Osteoblast (primary cell): Measurements from ENCODE around the gene ELOA2. TPM values are rescaled to one million over a fixed set of nuclear protein-coding genes. Genes with fewer than 3 reads are reported as not detected.
"Not testable (repeated sequence)": the region's sequence is repeated elsewhere in the genome, so short reads cannot be mapped to it uniquely, and the experiment has no call there.

ENCODE experiments used
- DNase-seq: peaks from one replicate; pipeline ENCODE4 v3.0.0; 2011; ENCODE audit warnings: low spot score, mixed read lengths; ENCODE audit not compliant: insufficient read length; ENCODE audit errors: missing footprints
- H2AFZ ChIP-seq: 2 replicates; pipeline ENCODE4 v1.6.0; 2011; ENCODE audit warnings: mild to moderate bottlenecking, low read length
- H3K27ac ChIP-seq: 2 replicates; pipeline ENCODE4 v1.5.1; 2011; ENCODE audit warnings: mild to moderate bottlenecking, low read depth, low read length, moderate library complexity
- H3K27me3 ChIP-seq: 2 replicates; pipeline ENCODE4 v1.6.0; 2012; ENCODE audit warnings: mild to moderate bottlenecking, control low read depth, inconsistent platforms, low read length, moderate library complexity; ENCODE audit not compliant: insufficient read depth
- H3K36me3 ChIP-seq: 2 replicates; pipeline ENCODE4 v1.5.1; 2011; ENCODE audit warnings: mild to moderate bottlenecking, low read length, control low read depth, moderate library complexity; ENCODE audit not compliant: insufficient read depth
- H3K4me1 ChIP-seq: 2 replicates; pipeline ENCODE4 v1.5.1; 2011; ENCODE audit warnings: mild to moderate bottlenecking, low read length, control low read depth, moderate library complexity; ENCODE audit not compliant: insufficient read depth
- H3K4me2 ChIP-seq: 2 replicates; pipeline ENCODE4 v1.6.0; 2011; ENCODE audit warnings: mild to moderate bottlenecking, low read length; ENCODE audit not compliant: insufficient read depth
- H3K4me3 ChIP-seq: fragments of 200-600 bp; sonication (generic); 3 replicates; pipeline ENCODE4 v1.5.1; 2012; ENCODE audit warnings: mild to moderate bottlenecking, low read length, inconsistent platforms; ENCODE audit not compliant: insufficient read depth
- H3K79me2 ChIP-seq: 2 replicates; pipeline ENCODE4 v1.6.0; 2012; ENCODE audit warnings: mild to moderate bottlenecking, low read length, control low read depth, inconsistent platforms; ENCODE audit not compliant: insufficient read depth
- H3K9me3 ChIP-seq: 2 replicates; pipeline ENCODE4 v1.5.1; 2011; ENCODE audit warnings: low read depth, low read length, control low read depth
- H4K20me1 ChIP-seq: 2 replicates; pipeline ENCODE4 v1.6.0; 2012; ENCODE audit warnings: mild to moderate bottlenecking, low read length, control low read depth; ENCODE audit not compliant: insufficient read depth
- total RNA-seq: library from RNA; depleted of rRNA; stranded (reverse); fragments of >200 nt; gene quantifications from 2 replicates; pipeline ENCODE4 v1.2.3, GENCODE V29; 2012

ELOA2 gene
- total RNA-seq, 1 donor: not detected

GRCh38 chr18:47023769-47024465, 11.5 kb downstream of the ELOA2 start:
- H3K4me2 ChIP-seq, H4K20me1 ChIP-seq, H3K4me3 ChIP-seq, H3K4me1 ChIP-seq, H2AFZ ChIP-seq, H3K9me3 ChIP-seq, H3K36me3 ChIP-seq, H3K27me3 ChIP-seq, H3K27ac ChIP-seq, DNase-seq, H3K79me2 ChIP-seq: not testable (repeated sequence)

- not testable (repeated sequence) for H3K4me3 ChIP-seq, H3K9me3 ChIP-seq, H3K79me2 ChIP-seq, H3K4me1 ChIP-seq, H2AFZ ChIP-seq, H3K4me2 ChIP-seq, H3K36me3 ChIP-seq, H3K27me3 ChIP-seq, DNase-seq, H4K20me1 ChIP-seq, H3K27ac ChIP-seq
Measured at GRCh38 chr18:47022821-47023220, 12.6 kb downstream of the ELOA2 start.

GRCh38 chr18:47020757-47021156, 14.7 kb downstream of the ELOA2 start:
- not testable (repeated sequence) for DNase-seq, H3K9me3 ChIP-seq, H2AFZ ChIP-seq, H3K4me3 ChIP-seq, H3K4me1 ChIP-seq, H3K36me3 ChIP-seq, H3K4me2 ChIP-seq, H3K79me2 ChIP-seq, H3K27ac ChIP-seq, H4K20me1 ChIP-seq, H3K27me3 ChIP-seq

- not testable (repeated sequence) for H3K27ac ChIP-seq, H3K4me2 ChIP-seq, H2AFZ ChIP-seq, H3K36me3 ChIP-seq, H3K79me2 ChIP-seq, H3K4me3 ChIP-seq, H4K20me1 ChIP-seq, H3K9me3 ChIP-seq, H3K27me3 ChIP-seq, DNase-seq, H3K4me1 ChIP-seq
Measured at GRCh38 chr18:47019870-47020269, 15.6 kb downstream of the ELOA2 start.

Other genes with a start within 250 kb of the ELOA2 start
- gene PIAS2, start 118.1 kb downstream of the ELOA2 start, total RNA-seq: 36.6 and 38.9 TPM in 2 replicates
- gene KATNAL2, start 118.0 kb downstream of the ELOA2 start, total RNA-seq: 4.3 and 5.0 TPM in 2 replicates
- 17.4 and 19.4 TPM in 2 replicates for gene HDHD2, start 114.9 kb upstream of the ELOA2 start, total RNA-seq
- 18.5 and 20.6 TPM in 2 replicates for gene IER3IP1, start 140.7 kb upstream of the ELOA2 start, total RNA-seq
- not detected in 2 replicates for gene SKOR2, start 216.0 kb upstream of the ELOA2 start, total RNA-seq